ENCODE data around the gene HIPK4. TPM values are rescaled to one million over a fixed set of nuclear protein-coding genes. Genes with fewer than 3 reads are reported as not detected.
"Not testable (repeated sequence)": the region's sequence is repeated elsewhere in the genome, so short reads cannot be mapped to it uniquely, and the experiment has no call there.

HIPK4 gene
- total and polyA plus RNA-seq, 10 donors, result 0.08 to 0.19 TPM; not detected in 8

GRCh38 chr19:40335855-40336600 lies 54.0 kb downstream of the HIPK4 start:
- intact Hi-C loops (cut with DNase I; ENCODE audit: low total_unique reads), result no loop called here
- WGBS, 5 donors, result 90 to 98% (median 94%) methylated on average over 8 to 15 of the region's 15 CpGs
- no peaks in the 10 kb centered on the region for H3K27me3 ChIP-seq (replicated peaks in 1 of 7)
- no peak overlapping the region for H3K27ac ChIP-seq
- no peak for TF ChIP-seq CTCF (IDR thresholded peaks at IDR 0.05 in 8 of 11, conservative IDR thresholded peaks at IDR 0.05 in 3 of 11)
- no peak for TF ChIP-seq POLR2AphosphoS5 (IDR thresholded peaks at IDR 0.05)
- no peak for TF ChIP-seq POLR2A (IDR thresholded peaks at IDR 0.05)
- DNase-seq, result peak; percentile 38
- no peaks in the 10 kb centered on the region for H3K4me1 ChIP-seq
- H3K4me3 ChIP-seq, result no peak overlapping the region
- H3K9me3 ChIP-seq, result no peaks in the 10 kb centered on the region
- peaks cover 0 to 90% (median 54%) of the 10 kb centered on the region in 6 donors for H3K36me3 ChIP-seq

GRCh38 chr19:40335101-40335500 lies 54.9 kb downstream of the HIPK4 start:
- H3K27me3 ChIP-seq (replicated peaks in 1 of 7), result no peaks in the 10 kb centered on the region
- DNase-seq, result peak; percentile 33
- H3K27ac ChIP-seq, result no peak overlapping the region
- TF ChIP-seq CTCF (IDR thresholded peaks at IDR 0.05 in 8 of 11, conservative IDR thresholded peaks at IDR 0.05 in 3 of 11) (no peak), POLR2AphosphoS5 (IDR thresholded peaks at IDR 0.05) (no peak), POLR2A (IDR thresholded peaks at IDR 0.05) (no peak)
- H3K4me1 ChIP-seq, result no peaks in the 10 kb centered on the region
- no peaks in the 10 kb centered on the region for H3K9me3 ChIP-seq
- H3K4me3 ChIP-seq, result no peak overlapping the region
- H3K36me3 ChIP-seq, result peaks cover 0 to 90% (median 57%) of the 10 kb centered on the region in 6 donors
- intact Hi-C loops (cut with DNase I; ENCODE audit: low total_unique reads), result no loop called here

- 95 to 98% (median 96%) methylated on average over 6 of the region's 6 CpGs for WGBS, 5 donors
- H3K27me3 ChIP-seq (replicated peaks in 1 of 7); intact Hi-C loops (cut with DNase I; ENCODE audit: low total_unique reads); H3K9me3 ChIP-seq; H3K4me3 ChIP-seq; H3K27ac ChIP-seq; H3K4me1 ChIP-seq; DNase-seq: not testable (repeated sequence)
- H3K36me3 ChIP-seq, result peaks cover 0 to 92% (median 69%) of the 10 kb centered on the region in 6 donors
These were observed 56.9 kb downstream of the HIPK4 start for GRCh38 chr19:40333083-40333482.

GRCh38 chr19:40332669-40333068 lies 57.3 kb downstream of the HIPK4 start:
- intact Hi-C loops (cut with DNase I; ENCODE audit: low total_unique reads), result no loop called here
- Histone ChIP-seq H3K36me3 (peaks cover 0 to 92% (median 74%) of the 10 kb centered on the region in 6 donors), H3K4me3 (no peak overlapping the region), H3K9me3 (no peaks in the 10 kb centered on the region), H3K4me1 (no peaks in the 10 kb centered on the region), H3K27ac (no peak overlapping the region), H3K27me3 (replicated peaks in 1 of 7) (no peaks in the 10 kb centered on the region)
- WGBS, 5 donors, result 89 to 97% (median 95%) methylated on average over 6 of the region's 6 CpGs
- TF ChIP-seq CTCF (IDR thresholded peaks at IDR 0.05 in 8 of 11, conservative IDR thresholded peaks at IDR 0.05 in 3 of 11) (no peak), POLR2AphosphoS5 (IDR thresholded peaks at IDR 0.05) (no peak), POLR2A (IDR thresholded peaks at IDR 0.05) (no peak)
- no peak for DNase-seq

All from spleen (tissue), 11 donors.